H1 (cell line): Measurements from ENCODE around the gene NMB. TPM values are rescaled to one million over a fixed set of nuclear protein-coding genes. Genes with fewer than 3 reads are reported as not detected.

ENCODE experiments used
- CTCF ChIA-PET: fragments of 300-600 bp; sonication (Branson Sonifier 250); formaldehyde crosslinking; loops from one replicate; lab custom pipeline; 2021; ENCODE audit not compliant: partially characterized antibody; lab: Charles Lee
- POLR2A ChIA-PET: fragments of 300-600 bp; sonication (Branson Sonifier 250); formaldehyde crosslinking; loops from one replicate; lab custom pipeline; 2021; ENCODE audit warnings: inconsistent platforms; ENCODE audit not compliant: partially characterized antibody; lab: Charles Lee
- DNase-seq, 2 experiments: peaks; one replicate each; pipeline versions ENCODE4 v3.0.0 to v3.0.0-alpha.2; 2010 to 2022; ENCODE audit warnings: low spot score in 2 of 2, low read depth in 1 of 2, mixed read lengths in 1 of 2
- FAIRE-seq: peaks from 2 replicates; lab custom pipeline; 2011; peaks lifted over from hg19 to GRCh38; lab: Jason Lieb, UNC
- H2AFZ ChIP-seq: 2 replicates; pipeline ENCODE4 v1.8.1; 2012; ENCODE audit warnings: low read length, inconsistent platforms
- H2AK5ac ChIP-seq: 2 replicates; pipeline ENCODE4 v1.6.1; 2013; ENCODE audit warnings: low read depth, low read length
- H2BK120ac ChIP-seq: replicated peaks from 2 replicates; pipeline ENCODE3; 2013; ENCODE audit warnings: low read depth, low read length, inconsistent platforms
- H2BK12ac ChIP-seq: 2 replicates; pipeline ENCODE4 v1.6.1; 2013; ENCODE audit warnings: low read depth, low read length
- H2BK15ac ChIP-seq: 2 replicates; pipeline ENCODE4 v1.6.1; 2013; ENCODE audit warnings: low read length
- H2BK20ac ChIP-seq: 2 replicates; pipeline ENCODE4 v1.6.1; 2013; ENCODE audit warnings: low read length
- H2BK5ac ChIP-seq: 2 replicates; pipeline ENCODE4 v1.6.1; 2013; ENCODE audit warnings: low read depth, low read length
- H3K14ac ChIP-seq: 2 replicates; pipeline ENCODE4 v1.6.1; 2013; ENCODE audit warnings: inconsistent platforms; ENCODE audit not compliant: insufficient read length
- H3K18ac ChIP-seq: 2 replicates; pipeline ENCODE4 v1.6.1; 2013; ENCODE audit warnings: low read length; ENCODE audit errors: extremely low read depth
- H3K23ac ChIP-seq: 2 replicates; pipeline ENCODE4 v1.6.1; 2013; ENCODE audit warnings: inconsistent platforms; ENCODE audit not compliant: insufficient read length
- H3K23me2 ChIP-seq: 2 replicates; pipeline ENCODE4 v1.6.1; 2013; ENCODE audit warnings: low read depth, low read length
- H3K27ac ChIP-seq: 2 replicates; pipeline ENCODE4 v1.6.1; 2011; ENCODE audit warnings: low read depth, low read length, inconsistent platforms
- H3K27me3 ChIP-seq, 4 experiments: replicated peaks in 1 of 4; 1 replicate in 1 of 4; 2 replicates in 3 of 4; pipeline versions ENCODE4 v1.6.1 to v1.8.1; 2011 to 2013; ENCODE audit warnings: low read length in 3 of 4, mild to moderate bottlenecking in 3 of 4, inconsistent platforms in 2 of 4, mixed read lengths in 2 of 4, moderate library complexity in 1 of 4; ENCODE audit not compliant: control insufficient read depth in 3 of 4, insufficient read depth in 3 of 4; ENCODE audit errors: extremely low read depth in 1 of 4
- H3K36me3 ChIP-seq, 4 experiments: 2 replicates each; pipeline versions ENCODE4 v1.6.1 to v1.8.1; 2011 to 2013; ENCODE audit warnings: mild to moderate bottlenecking in 4 of 4, low read length in 3 of 4, moderate library complexity in 2 of 4, control low read depth in 1 of 4, inconsistent platforms in 1 of 4; ENCODE audit not compliant: insufficient read depth in 4 of 4, control insufficient read depth in 2 of 4
- H3K4ac ChIP-seq: replicated peaks from 2 replicates; pipeline ENCODE3; 2013; ENCODE audit warnings: low read length, low read depth, mixed read lengths, inconsistent platforms; ENCODE audit not compliant: insufficient read length
- H3K4me1 ChIP-seq, 4 experiments: replicated peaks in 1 of 4; 1 replicate in 1 of 4; 2 replicates in 3 of 4; pipeline versions ENCODE4 v1.6.1 to v1.8.1; 2011 to 2013; ENCODE audit warnings: low read length in 3 of 4, inconsistent platforms in 2 of 4, mixed read lengths in 1 of 4; ENCODE audit not compliant: insufficient read depth in 4 of 4, control insufficient read depth in 3 of 4
- H3K4me2 ChIP-seq, 2 experiments: 2 replicates each; pipeline versions ENCODE4 v1.6.1 to v1.8.1; 2011 to 2013; ENCODE audit warnings: low read depth in 2 of 2, low read length in 2 of 2, control low read depth in 1 of 2, inconsistent platforms in 1 of 2, mild to moderate bottlenecking in 1 of 2; ENCODE audit not compliant: insufficient read depth in 1 of 2
- H3K4me3 ChIP-seq, 4 experiments: fragments of 200-600, 300-600 bp in 1 of 4; sonication (generic), shearing (Covaris generic), sonication (Bioruptor Twin) in 1 of 4; 2 replicates each; pipeline versions ENCODE4 v1.5.1 to v1.8.1; 2011 to 2016; ENCODE audit warnings: low read length in 4 of 4, low read depth in 3 of 4, control low read depth in 2 of 4, inconsistent platforms in 2 of 4, mild to moderate bottlenecking in 2 of 4, mixed read lengths in 1 of 4, moderate library complexity in 1 of 4; ENCODE audit not compliant: insufficient read depth in 2 of 4; ENCODE audit errors: extremely low read depth in 1 of 4
- H3K56ac ChIP-seq: replicated peaks from 2 replicates; pipeline ENCODE3; 2013; ENCODE audit warnings: low read depth, mild to moderate bottlenecking, mixed read lengths, low read length, inconsistent platforms; ENCODE audit not compliant: insufficient read length
- H3K79me1 ChIP-seq: 2 replicates; pipeline ENCODE4 v1.6.1; 2013; ENCODE audit warnings: low read depth, low read length, control low read depth
- H3K79me2 ChIP-seq, 2 experiments: 2 replicates each; pipeline versions ENCODE4 v1.6.1 to v1.8.1; 2012 to 2013; ENCODE audit warnings: low read length in 2 of 2, mild to moderate bottlenecking in 2 of 2, inconsistent platforms in 1 of 2; ENCODE audit not compliant: insufficient read depth in 2 of 2, control insufficient read depth in 1 of 2
- H3K9ac ChIP-seq, 4 experiments: replicated peaks in 1 of 4; 1 replicate in 1 of 4; 2 replicates in 3 of 4; pipeline versions ENCODE4 v1.6.1 to v1.8.1; 2011 to 2013; ENCODE audit warnings: low read depth in 3 of 4, low read length in 3 of 4, control low read depth in 2 of 4, mild to moderate bottlenecking in 2 of 4, moderate library complexity in 2 of 4, inconsistent platforms in 1 of 4; ENCODE audit errors: extremely low read depth in 1 of 4
- H3K9me3 ChIP-seq, 2 experiments: 2 replicates each; pipeline versions ENCODE4 v1.6.1 to v1.8.1; 2012 to 2013; ENCODE audit warnings: mild to moderate bottlenecking in 2 of 2, moderate library complexity in 2 of 2, control low read depth in 1 of 2, inconsistent platforms in 1 of 2, low read depth in 1 of 2, low read length in 1 of 2, mixed read lengths in 1 of 2; ENCODE audit not compliant: insufficient read depth in 2 of 2
- H4K20me1 ChIP-seq, 2 experiments: replicated peaks in 1 of 2; 2 replicates each; pipeline versions ENCODE3 to v1.8.1; 2011 to 2013; ENCODE audit warnings: inconsistent platforms in 2 of 2, low read length in 2 of 2, mild to moderate bottlenecking in 1 of 2; ENCODE audit not compliant: insufficient read depth in 2 of 2, control insufficient read depth in 1 of 2
- H4K5ac ChIP-seq: 2 replicates; pipeline ENCODE4 v1.6.1; 2013; ENCODE audit warnings: low read length, low read depth, mixed read lengths, inconsistent platforms; ENCODE audit not compliant: insufficient read length
- H4K8ac ChIP-seq: 2 replicates; pipeline ENCODE4 v1.8.0; 2013; ENCODE audit warnings: mild to moderate bottlenecking, moderate library complexity, low read length, inconsistent platforms; ENCODE audit not compliant: insufficient read depth; ENCODE audit errors: extremely low read depth
- H4K91ac ChIP-seq: replicated peaks from 2 replicates; pipeline ENCODE3; 2013; ENCODE audit warnings: low read length, mixed read lengths, inconsistent platforms; ENCODE audit not compliant: insufficient read length
- CBX8 ChIP-seq: fragments of 300-800, 300-1000 bp; sonication (generic); IDR thresholded peaks from 2 replicates; pipeline ENCODE4 v1.7.1; 2016; ENCODE audit warnings: low read depth, low read length, borderline replicate concordance
- CHD2 ChIP-seq: IDR thresholded peaks from 2 replicates; pipeline ENCODE4 v1.6.1; 2012; ENCODE audit warnings: low read length, improper control_type of control experiment
- EP300 ChIP-seq, 2 experiments: IDR thresholded peaks; 1 replicate in 1 of 2; 2 replicates in 1 of 2; pipeline ENCODE4 v1.6.1; 2011 to 2012; ENCODE audit warnings: low read depth in 2 of 2, low read length in 2 of 2, mild to moderate bottlenecking in 2 of 2, borderline replicate concordance in 1 of 2, inconsistent platforms in 1 of 2, moderate library complexity in 1 of 2
- EZH2 ChIP-seq: fragments of 200-600 bp; sonication (generic); IDR thresholded peaks from 2 replicates; pipeline ENCODE4 v1.7.1; 2012; ENCODE audit warnings: low read depth, mild to moderate bottlenecking, moderate library complexity, low read length, inconsistent platforms; ENCODE audit not compliant: severe bottlenecking
- GABPA ChIP-seq: IDR thresholded peaks from 2 replicates; pipeline ENCODE4 v1.6.1; 2011; ENCODE audit warnings: mild to moderate bottlenecking, low read length, moderate library complexity, borderline replicate concordance; ENCODE audit not compliant: insufficient read depth
- JUND ChIP-seq: IDR thresholded peaks from 2 replicates; pipeline ENCODE4 v1.6.1; 2011; ENCODE audit warnings: mild to moderate bottlenecking, improper control_type of control experiment, low read length
- KDM4A ChIP-seq: IDR thresholded peaks from one replicate; pipeline ENCODE4 v1.7.1; 2012; ENCODE audit warnings: low read depth, mild to moderate bottlenecking, moderate library complexity, low read length, inconsistent platforms; ENCODE audit not compliant: severe bottlenecking
- NRF1 ChIP-seq: IDR thresholded peaks from 2 replicates; pipeline ENCODE4 v1.6.1; 2011; ENCODE audit warnings: mild to moderate bottlenecking, low read depth, low read length, improper control_type of control experiment
- WGBS, 2 experiments: shearing (Covaris generic) in 1 of 2; methylation state at CpG; one replicate each; pipeline versions ENCODE4 v1.1.6 to v1.1.7; 2013 to 2015; ENCODE audit warnings: low lambda C conversion rate in 2 of 2, mixed read lengths in 2 of 2, inconsistent platforms in 1 of 2, low coverage in 1 of 2, missing lambda C conversion rate in 1 of 2; ENCODE audit not compliant: insufficient replicate concordance in 2 of 2, insufficient coverage in 1 of 2, insufficient read length in 1 of 2; ENCODE audit errors: extremely low coverage in 1 of 2, missing lambda C conversion rate in 1 of 2; 5-methylcytosine and 5-hydroxymethylcytosine counted together
- polyA plus RNA-seq, 7 experiments: library from polyadenylated mRNA; depleted of rRNA in 3 of 7; stranded (reverse) in 5 of 7; unstranded in 2 of 7; fragments of >200 nt in 5 of 7; fragments of 200-250 nt in 2 of 7; gene quantifications; 1 replicate in 5 of 7; 2 replicates in 1 of 7; 4 replicates in 1 of 7; pipeline versions ENCODE4 v1.2.1 to v1.2.3, GENCODE V29; 2011 to 2013; ENCODE audit warnings: missing spikeins in 2 of 7, mixed read lengths in 2 of 7
- total RNA-seq: library from RNA; stranded (reverse); fragmentation: NEBNext Ultra II Directional; extraction: Animal tissue kit (Norgen Biotek cat#: 25700); gene quantifications from 2 replicates; pipeline ENCODE4 v1.2.1, GENCODE V29; 2021

The NMB gene
- total and polyA plus RNA-seq, 2 of the 8 experiments (the other 6 are each of a cell fraction or from before 2014, with no cell fraction given): 9.3 to 13.6 TPM

DNA sequence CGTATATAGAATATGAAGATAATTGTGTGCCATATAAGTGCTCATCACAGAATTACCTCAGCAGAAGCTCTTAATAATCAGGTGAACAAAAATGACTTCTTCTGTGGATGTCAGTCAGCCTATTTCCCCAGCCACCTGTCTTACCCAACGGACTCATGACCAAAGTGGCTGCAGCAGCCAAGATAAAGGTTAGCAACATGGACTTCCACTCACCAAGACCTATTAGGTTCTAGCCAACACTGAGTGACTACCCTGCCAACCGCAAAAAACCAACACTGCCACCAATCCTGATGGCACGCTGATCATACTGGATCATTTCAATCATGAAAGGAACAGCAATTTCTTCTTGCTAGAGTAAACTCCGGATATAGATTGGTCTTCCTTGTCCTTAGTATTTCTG is 45.8 kb upstream of the NMB start:
- DNase-seq: no peak
- Histone ChIP-seq H3K23ac (no peak overlapping the region), H3K4me2 (no peak overlapping the region), H2BK15ac (no peak overlapping the region), H2BK20ac (no peak overlapping the region), H2BK120ac (no peak overlapping the region), H4K20me1 (peaks cover 12 to 18% of the 10 kb centered on the region in 2 experiments), H3K27ac (no peak overlapping the region), H3K4me3 (no peak overlapping the region), H2AFZ (no peak overlapping the region), H2AK5ac (no peak overlapping the region), H3K4ac (no peak overlapping the region), H3K79me1 (peaks cover 9% of the 10 kb centered on the region), H3K36me3 (peaks cover 0 to 6% (median 0%) of the 10 kb centered on the region in 4 experiments; a peak in 1 of 8 replicates), H3K9me3 (no peaks in the 10 kb centered on the region), H4K5ac (no peak overlapping the region), H3K14ac (no peak overlapping the region), H3K23me2 (no peaks in the 10 kb centered on the region), H3K9ac (peak overlapping the region in 1 of 4 experiments; percentile 44; a peak in 1 of 7 replicates), H2BK12ac (no peak overlapping the region), H3K18ac (no peak overlapping the region), H3K4me1 (no peaks in the 10 kb centered on the region), H3K27me3 (no peaks in the 10 kb centered on the region), H2BK5ac (no peak overlapping the region), H3K56ac (no peak overlapping the region), H3K79me2 (peaks cover 4 to 94% of the 10 kb centered on the region in 2 experiments; a peak in 2 of 4 replicates), H4K8ac (no peak overlapping the region), H4K91ac (no peak overlapping the region)
- 89% methylated on average over 5 of the region's 5 CpGs; no CpG with 5 or more reads in 1 of the 2 experiments for WGBS, 2 experiments
- ChIA-PET CTCF (interaction anchor here (0.8 to 1.9 kb wide), 4 partner anchors 10 to 224 kb away, joined by 3 to 6 read pairs (median 4); no protein-coding TSS in a partner anchor), POLR2A (interaction anchor here (0.6 to 1.8 kb wide), 5 partner anchors 12 to 78 kb away, joined by 3 to 9 read pairs (median 4); partner anchors contain the start of genes SEC11A and WDR73)
- FAIRE-seq: no peak
- no peak for TF ChIP-seq KDM4A
- TF ChIP-seq EP300 (IDR thresholded peaks at IDR 0.05; ENCODE audit: borderline replicate concordance in 1 of 2, low read depth in 2 of 2, low read length in 2 of 2): no peak
- TF ChIP-seq GABPA: no peak
- no peak for TF ChIP-seq CBX8
- TF ChIP-seq JUND: no peak
- no peak for TF ChIP-seq NRF1
- TF ChIP-seq EZH2: no peak
- no peak for TF ChIP-seq CHD2
